HEK293 (cell line): ENCODE results near the gene ADD1.
A peak's percentile ranks its signal among the peaks of the same experiment; 100 is the strongest.

Experiments
- CTCF ChIA-PET: fragments of 350-600 bp; formaldehyde crosslinking; extraction: SDS; loops from one replicate; lab custom pipeline; 2021; ENCODE audit warnings: antibody characterized with exemption; lab: Yijun Ruan, JAX
- POLR2A ChIA-PET: fragments of 300-600 bp; formaldehyde crosslinking; extraction: SDS; loops from one replicate; lab custom pipeline; 2020; ENCODE audit warnings: antibody characterized with exemption, inconsistent platforms; lab: Yijun Ruan, JAX
- H3K27ac ChIP-seq: fragments of 200-500 bp; sonication (Bioruptor generic); 2 replicates; pipeline ENCODE4 v1.5.1; 2014; ENCODE audit warnings: low read depth, low read length, control low read depth, inconsistent platforms; ENCODE audit errors: extremely low read depth
- H3K36me3 ChIP-seq, 2 experiments: fragments of 200-500 bp in 1 of 2; sonication (Bioruptor generic) in 1 of 2; 1 replicate in 1 of 2; 2 replicates in 1 of 2; pipeline ENCODE4 v1.5.1; 2014 to 2017; ENCODE audit warnings: inconsistent platforms in 2 of 2, low read length in 2 of 2; ENCODE audit not compliant: control insufficient read depth in 2 of 2, insufficient read depth in 1 of 2
- H3K4me1 ChIP-seq: fragments of 200-500 bp; sonication (Bioruptor generic); 2 replicates; pipeline ENCODE4 v1.5.1; 2014; ENCODE audit warnings: mild to moderate bottlenecking, low read length, inconsistent platforms; ENCODE audit not compliant: control insufficient read depth, insufficient read depth
- H3K4me3 ChIP-seq: 2 replicates; pipeline ENCODE4 v1.5.1; 2011; ENCODE audit warnings: low read depth, mild to moderate bottlenecking, control low read depth, low read length, moderate library complexity
- H3K9me3 ChIP-seq: fragments of 200-500 bp; sonication (Bioruptor generic); 2 replicates; pipeline ENCODE4 v1.5.1; 2014; ENCODE audit warnings: low read depth, low read length, inconsistent platforms; ENCODE audit not compliant: control insufficient read depth, insufficient read depth
- SP2 ChIP-seq: fragments of 450-650 bp; formaldehyde crosslinking; IDR thresholded peaks from 2 replicates; pipeline ENCODE4 v1.5.1; 2016; ENCODE audit warnings: missing biosample characterization, missing genetic modification characterization
- ZBTB8A ChIP-seq: fragments of 450-650 bp; formaldehyde crosslinking; IDR thresholded peaks from 2 replicates; pipeline ENCODE4 v1.5.1; 2016; ENCODE audit warnings: missing biosample characterization, missing genetic modification characterization
- ZNF10 ChIP-seq: fragments of 450-650 bp; formaldehyde crosslinking; IDR thresholded peaks from 2 replicates; pipeline ENCODE4 v1.5.1; 2017; ENCODE audit warnings: missing biosample characterization, missing genetic modification characterization
- ZNF175 ChIP-seq: fragments of 450-650 bp; formaldehyde crosslinking; IDR thresholded peaks from 2 replicates; pipeline ENCODE4 v1.5.1; 2016; ENCODE audit warnings: missing biosample characterization, missing genetic modification characterization
- ZNF184 ChIP-seq: fragments of 450-650 bp; IDR thresholded peaks from 2 replicates; pipeline ENCODE4 v1.5.1; 2018; ENCODE audit warnings: missing biosample characterization, mild to moderate bottlenecking, missing genetic modification characterization
- ZNF211 ChIP-seq: fragments of 450-650 bp; formaldehyde crosslinking; IDR thresholded peaks from 2 replicates; pipeline ENCODE4 v1.5.1; 2016; ENCODE audit warnings: low read depth, missing biosample characterization, missing genetic modification characterization
- ZNF324 ChIP-seq: fragments of 450-650 bp; formaldehyde crosslinking; IDR thresholded peaks from 2 replicates; pipeline ENCODE4 v1.5.1; 2016; ENCODE audit warnings: missing biosample characterization, missing genetic modification characterization
- ZNF354C ChIP-seq: fragments of 450-650 bp; formaldehyde crosslinking; IDR thresholded peaks from 2 replicates; pipeline ENCODE4 v1.5.1; 2016; ENCODE audit warnings: missing biosample characterization, missing genetic modification characterization, low read depth, borderline replicate concordance
- ZNF366 ChIP-seq: fragments of 450-650 bp; formaldehyde crosslinking; conservative IDR thresholded peaks from 2 replicates; pipeline ENCODE4 v1.5.1; 2016; ENCODE audit warnings: missing biosample characterization, missing genetic modification characterization
- ZNF530 ChIP-seq: fragments of 450-650 bp; formaldehyde crosslinking; IDR thresholded peaks from 2 replicates; pipeline ENCODE4 v1.5.1; 2016; ENCODE audit warnings: low read depth, missing biosample characterization, missing genetic modification characterization
- ZNF549 ChIP-seq: fragments of 450-650 bp; IDR thresholded peaks from 2 replicates; pipeline ENCODE4 v1.5.1; 2018; ENCODE audit warnings: missing biosample characterization, missing genetic modification characterization, mild to moderate bottlenecking, inconsistent platforms, moderate library complexity
- ZNF596 ChIP-seq: fragments of 450-650 bp; IDR thresholded peaks from 2 replicates; pipeline ENCODE4 v1.5.0; 2018; ENCODE audit warnings: missing biosample characterization, mild to moderate bottlenecking, missing genetic modification characterization, moderate library complexity
- ZNF660 ChIP-seq: fragments of 450-650 bp; IDR thresholded peaks from 2 replicates; pipeline ENCODE4 v1.5.1; 2018; ENCODE audit warnings: missing biosample characterization, mild to moderate bottlenecking, missing genetic modification characterization
- ZNF677 ChIP-seq: fragments of 450-650 bp; IDR thresholded peaks from 2 replicates; pipeline ENCODE4 v1.5.0; 2018; ENCODE audit warnings: missing biosample characterization, mild to moderate bottlenecking, missing genetic modification characterization, moderate library complexity
- ZNF747 ChIP-seq: fragments of 450-650 bp; formaldehyde crosslinking; IDR thresholded peaks from 2 replicates; pipeline ENCODE4 v1.5.1; 2016; ENCODE audit warnings: missing biosample characterization, missing genetic modification characterization
- ZNF791 ChIP-seq: fragments of 450-650 bp; formaldehyde crosslinking; IDR thresholded peaks from 2 replicates; pipeline ENCODE4 v1.5.1; 2016; ENCODE audit warnings: missing biosample characterization, missing genetic modification characterization
- ZXDB ChIP-seq: fragments of 450-650 bp; formaldehyde crosslinking; IDR thresholded peaks from 2 replicates; pipeline ENCODE4 v1.5.1; 2016; ENCODE audit warnings: missing biosample characterization, missing genetic modification characterization
- TF ChIP-seq, protein P1 (sequence below): fragments of 450-650 bp; formaldehyde crosslinking; IDR thresholded peaks from 2 replicates; pipeline ENCODE4 v1.5.1; 2016; ENCODE audit warnings: missing biosample characterization, missing genetic modification characterization
- TF ChIP-seq, protein P2 (sequence below): fragments of 450-650 bp; formaldehyde crosslinking; IDR thresholded peaks from 2 replicates; pipeline ENCODE4 v1.5.1; 2016; ENCODE audit warnings: missing biosample characterization, missing genetic modification characterization, borderline replicate concordance
- TF ChIP-seq, protein P3 (sequence below): fragments of 450-650 bp; formaldehyde crosslinking; optimal IDR thresholded peaks from 2 replicates; pipeline ENCODE3; 2016; ENCODE audit warnings: missing biosample characterization, mild to moderate bottlenecking, missing genetic modification characterization
- TF ChIP-seq, protein P4 (sequence below): IDR thresholded peaks from 2 replicates; pipeline ENCODE4 v1.6.1; 2011; ENCODE audit warnings: mild to moderate bottlenecking, low read depth, low read length, borderline replicate concordance
- TF ChIP-seq, protein P5 (sequence below): fragments of 450-650 bp; formaldehyde crosslinking; IDR thresholded peaks from 2 replicates; pipeline ENCODE4 v1.5.1; 2016; ENCODE audit warnings: missing biosample characterization, missing genetic modification characterization
- TF ChIP-seq, protein P6 (sequence below): fragments of 450-650 bp; formaldehyde crosslinking; IDR thresholded peaks from 2 replicates; pipeline ENCODE4 v1.5.0; 2017; ENCODE audit warnings: missing biosample characterization, missing genetic modification characterization, borderline replicate concordance

The ADD1 gene, protein sequence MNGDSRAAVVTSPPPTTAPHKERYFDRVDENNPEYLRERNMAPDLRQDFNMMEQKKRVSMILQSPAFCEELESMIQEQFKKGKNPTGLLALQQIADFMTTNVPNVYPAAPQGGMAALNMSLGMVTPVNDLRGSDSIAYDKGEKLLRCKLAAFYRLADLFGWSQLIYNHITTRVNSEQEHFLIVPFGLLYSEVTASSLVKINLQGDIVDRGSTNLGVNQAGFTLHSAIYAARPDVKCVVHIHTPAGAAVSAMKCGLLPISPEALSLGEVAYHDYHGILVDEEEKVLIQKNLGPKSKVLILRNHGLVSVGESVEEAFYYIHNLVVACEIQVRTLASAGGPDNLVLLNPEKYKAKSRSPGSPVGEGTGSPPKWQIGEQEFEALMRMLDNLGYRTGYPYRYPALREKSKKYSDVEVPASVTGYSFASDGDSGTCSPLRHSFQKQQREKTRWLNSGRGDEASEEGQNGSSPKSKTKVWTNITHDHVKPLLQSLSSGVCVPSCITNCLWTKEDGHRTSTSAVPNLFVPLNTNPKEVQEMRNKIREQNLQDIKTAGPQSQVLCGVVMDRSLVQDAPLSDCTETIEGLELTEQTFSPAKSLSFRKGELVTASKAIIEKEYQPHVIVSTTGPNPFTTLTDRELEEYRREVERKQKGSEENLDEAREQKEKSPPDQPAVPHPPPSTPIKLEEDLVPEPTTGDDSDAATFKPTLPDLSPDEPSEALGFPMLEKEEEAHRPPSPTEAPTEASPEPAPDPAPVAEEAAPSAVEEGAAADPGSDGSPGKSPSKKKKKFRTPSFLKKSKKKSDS

DNA sequence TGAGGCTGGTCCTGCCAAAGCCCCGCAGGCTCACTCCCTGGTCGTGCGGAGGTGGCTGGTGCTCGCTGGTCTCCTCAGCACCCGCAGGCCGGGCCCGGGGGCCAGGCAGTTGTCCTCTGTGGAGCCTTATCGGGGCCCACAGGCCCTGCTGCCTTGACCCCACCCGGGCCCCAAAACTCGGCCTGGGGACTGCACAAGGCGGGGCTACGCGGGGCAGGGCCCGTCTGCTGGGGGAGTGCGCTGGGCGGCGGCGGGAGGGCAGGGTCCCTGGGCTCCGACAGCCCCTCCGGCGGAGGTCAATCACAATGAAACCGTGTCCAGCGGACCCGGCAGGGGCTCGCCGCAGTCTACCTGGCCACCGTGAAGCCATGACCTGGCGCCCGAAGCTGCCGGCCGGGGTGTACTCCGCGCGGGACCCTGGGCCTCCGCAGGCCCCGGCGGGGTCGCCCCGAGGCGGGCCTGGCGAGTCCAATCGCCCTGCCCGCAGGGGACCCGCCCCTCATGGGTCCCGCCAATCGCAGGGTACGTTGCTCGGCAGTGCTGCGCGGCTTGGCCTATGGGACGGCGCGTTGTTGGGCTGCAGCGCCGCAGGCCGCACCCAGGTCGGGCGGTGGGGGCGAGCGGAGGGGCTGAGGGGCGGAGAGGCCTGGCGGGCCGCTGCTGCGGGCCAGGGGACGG is at the start of gene ADD1:
ADD1 (plus strand) TSS at position 582 of the 678 bp plus-strand sequence. CDS start 32,072 bp downstream, outside the sequence.
- POLR2A ChIA-PET: no interaction called here
- Histone ChIP-seq H3K27ac (peak within 1 kb of the TSS; percentile 86), H3K9me3 (no peaks in the 10 kb centered on the region), H3K4me1 (no peaks in the 10 kb centered on the region), H3K36me3 (no peaks in the 10 kb centered on the region), H3K4me3 (peak within 1 kb of the TSS; percentile 83)
- CTCF ChIA-PET: no interaction called here
- TF ChIP-seq ZNF366: no peak
- no peak for TF ChIP-seq ZNF791 (tag by site-specific recombination)
- no peak for TF ChIP-seq ZNF596 (tag by site-specific recombination)
- TF ChIP-seq ZBTB8A (tag by site-specific recombination): peak; percentile 88
- TF ChIP-seq, protein P1, sequence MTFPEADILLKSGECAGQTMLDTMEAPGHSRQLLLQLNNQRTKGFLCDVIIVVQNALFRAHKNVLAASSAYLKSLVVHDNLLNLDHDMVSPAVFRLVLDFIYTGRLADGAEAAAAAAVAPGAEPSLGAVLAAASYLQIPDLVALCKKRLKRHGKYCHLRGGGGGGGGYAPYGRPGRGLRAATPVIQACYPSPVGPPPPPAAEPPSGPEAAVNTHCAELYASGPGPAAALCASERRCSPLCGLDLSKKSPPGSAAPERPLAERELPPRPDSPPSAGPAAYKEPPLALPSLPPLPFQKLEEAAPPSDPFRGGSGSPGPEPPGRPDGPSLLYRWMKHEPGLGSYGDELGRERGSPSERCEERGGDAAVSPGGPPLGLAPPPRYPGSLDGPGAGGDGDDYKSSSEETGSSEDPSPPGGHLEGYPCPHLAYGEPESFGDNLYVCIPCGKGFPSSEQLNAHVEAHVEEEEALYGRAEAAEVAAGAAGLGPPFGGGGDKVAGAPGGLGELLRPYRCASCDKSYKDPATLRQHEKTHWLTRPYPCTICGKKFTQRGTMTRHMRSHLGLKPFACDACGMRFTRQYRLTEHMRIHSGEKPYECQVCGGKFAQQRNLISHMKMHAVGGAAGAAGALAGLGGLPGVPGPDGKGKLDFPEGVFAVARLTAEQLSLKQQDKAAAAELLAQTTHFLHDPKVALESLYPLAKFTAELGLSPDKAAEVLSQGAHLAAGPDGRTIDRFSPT (tag by site-specific recombination): no peak
- no peak for TF ChIP-seq ZNF324 (tag by site-specific recombination)
- TF ChIP-seq ZNF354C (tag by site-specific recombination): no peak
- TF ChIP-seq ZNF549 (tag by site-specific recombination): no peak
- TF ChIP-seq, protein P2, sequence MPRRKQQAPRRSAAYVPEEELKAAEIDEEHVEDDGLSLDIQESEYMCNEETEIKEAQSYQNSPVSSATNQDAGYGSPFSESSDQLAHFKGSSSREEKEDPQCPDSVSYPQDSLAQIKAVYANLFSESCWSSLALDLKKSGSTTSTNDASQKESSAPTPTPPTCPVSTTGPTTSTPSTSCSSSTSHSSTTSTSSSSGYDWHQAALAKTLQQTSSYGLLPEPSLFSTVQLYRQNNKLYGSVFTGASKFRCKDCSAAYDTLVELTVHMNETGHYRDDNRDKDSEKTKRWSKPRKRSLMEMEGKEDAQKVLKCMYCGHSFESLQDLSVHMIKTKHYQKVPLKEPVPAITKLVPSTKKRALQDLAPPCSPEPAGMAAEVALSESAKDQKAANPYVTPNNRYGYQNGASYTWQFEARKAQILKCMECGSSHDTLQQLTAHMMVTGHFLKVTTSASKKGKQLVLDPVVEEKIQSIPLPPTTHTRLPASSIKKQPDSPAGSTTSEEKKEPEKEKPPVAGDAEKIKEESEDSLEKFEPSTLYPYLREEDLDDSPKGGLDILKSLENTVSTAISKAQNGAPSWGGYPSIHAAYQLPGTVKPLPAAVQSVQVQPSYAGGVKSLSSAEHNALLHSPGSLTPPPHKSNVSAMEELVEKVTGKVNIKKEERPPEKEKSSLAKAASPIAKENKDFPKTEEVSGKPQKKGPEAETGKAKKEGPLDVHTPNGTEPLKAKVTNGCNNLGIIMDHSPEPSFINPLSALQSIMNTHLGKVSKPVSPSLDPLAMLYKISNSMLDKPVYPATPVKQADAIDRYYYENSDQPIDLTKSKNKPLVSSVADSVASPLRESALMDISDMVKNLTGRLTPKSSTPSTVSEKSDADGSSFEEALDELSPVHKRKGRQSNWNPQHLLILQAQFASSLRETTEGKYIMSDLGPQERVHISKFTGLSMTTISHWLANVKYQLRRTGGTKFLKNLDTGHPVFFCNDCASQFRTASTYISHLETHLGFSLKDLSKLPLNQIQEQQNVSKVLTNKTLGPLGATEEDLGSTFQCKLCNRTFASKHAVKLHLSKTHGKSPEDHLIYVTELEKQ (tag by site-specific recombination): no peak; the same call in 1 of the 2 replicates
- TF ChIP-seq, protein P3, sequence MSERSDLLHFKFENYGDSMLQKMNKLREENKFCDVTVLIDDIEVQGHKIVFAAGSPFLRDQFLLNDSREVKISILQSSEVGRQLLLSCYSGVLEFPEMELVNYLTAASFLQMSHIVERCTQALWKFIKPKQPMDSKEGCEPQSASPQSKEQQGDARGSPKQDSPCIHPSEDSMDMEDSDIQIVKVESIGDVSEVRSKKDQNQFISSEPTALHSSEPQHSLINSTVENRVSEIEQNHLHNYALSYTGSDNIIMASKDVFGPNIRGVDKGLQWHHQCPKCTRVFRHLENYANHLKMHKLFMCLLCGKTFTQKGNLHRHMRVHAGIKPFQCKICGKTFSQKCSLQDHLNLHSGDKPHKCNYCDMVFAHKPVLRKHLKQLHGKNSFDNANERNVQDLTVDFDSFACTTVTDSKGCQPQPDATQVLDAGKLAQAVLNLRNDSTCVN (tag by site-specific recombination): peak; percentile 69
- peak; percentile 78 for TF ChIP-seq SP2
- TF ChIP-seq ZNF660 (tag by site-specific recombination): no peak
- TF ChIP-seq, protein P4, sequence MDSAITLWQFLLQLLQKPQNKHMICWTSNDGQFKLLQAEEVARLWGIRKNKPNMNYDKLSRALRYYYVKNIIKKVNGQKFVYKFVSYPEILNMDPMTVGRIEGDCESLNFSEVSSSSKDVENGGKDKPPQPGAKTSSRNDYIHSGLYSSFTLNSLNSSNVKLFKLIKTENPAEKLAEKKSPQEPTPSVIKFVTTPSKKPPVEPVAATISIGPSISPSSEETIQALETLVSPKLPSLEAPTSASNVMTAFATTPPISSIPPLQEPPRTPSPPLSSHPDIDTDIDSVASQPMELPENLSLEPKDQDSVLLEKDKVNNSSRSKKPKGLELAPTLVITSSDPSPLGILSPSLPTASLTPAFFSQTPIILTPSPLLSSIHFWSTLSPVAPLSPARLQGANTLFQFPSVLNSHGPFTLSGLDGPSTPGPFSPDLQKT: no peak
- TF ChIP-seq ZNF10 (tag by site-specific recombination): no peak
- no peak for TF ChIP-seq ZNF211
- TF ChIP-seq ZNF530 (tag by site-specific recombination): no peak
- no peak for TF ChIP-seq ZNF175 (tag by site-specific recombination)
- TF ChIP-seq ZNF677: no peak
- TF ChIP-seq, protein P5, sequence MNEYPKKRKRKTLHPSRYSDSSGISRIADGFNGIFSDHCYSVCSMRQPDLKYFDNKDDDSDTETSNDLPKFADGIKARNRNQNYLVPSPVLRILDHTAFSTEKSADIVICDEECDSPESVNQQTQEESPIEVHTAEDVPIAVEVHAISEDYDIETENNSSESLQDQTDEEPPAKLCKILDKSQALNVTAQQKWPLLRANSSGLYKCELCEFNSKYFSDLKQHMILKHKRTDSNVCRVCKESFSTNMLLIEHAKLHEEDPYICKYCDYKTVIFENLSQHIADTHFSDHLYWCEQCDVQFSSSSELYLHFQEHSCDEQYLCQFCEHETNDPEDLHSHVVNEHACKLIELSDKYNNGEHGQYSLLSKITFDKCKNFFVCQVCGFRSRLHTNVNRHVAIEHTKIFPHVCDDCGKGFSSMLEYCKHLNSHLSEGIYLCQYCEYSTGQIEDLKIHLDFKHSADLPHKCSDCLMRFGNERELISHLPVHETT (tag by site-specific recombination): no peak
- no peak for TF ChIP-seq ZNF747 (tag by site-specific recombination)
- TF ChIP-seq, protein P6, sequence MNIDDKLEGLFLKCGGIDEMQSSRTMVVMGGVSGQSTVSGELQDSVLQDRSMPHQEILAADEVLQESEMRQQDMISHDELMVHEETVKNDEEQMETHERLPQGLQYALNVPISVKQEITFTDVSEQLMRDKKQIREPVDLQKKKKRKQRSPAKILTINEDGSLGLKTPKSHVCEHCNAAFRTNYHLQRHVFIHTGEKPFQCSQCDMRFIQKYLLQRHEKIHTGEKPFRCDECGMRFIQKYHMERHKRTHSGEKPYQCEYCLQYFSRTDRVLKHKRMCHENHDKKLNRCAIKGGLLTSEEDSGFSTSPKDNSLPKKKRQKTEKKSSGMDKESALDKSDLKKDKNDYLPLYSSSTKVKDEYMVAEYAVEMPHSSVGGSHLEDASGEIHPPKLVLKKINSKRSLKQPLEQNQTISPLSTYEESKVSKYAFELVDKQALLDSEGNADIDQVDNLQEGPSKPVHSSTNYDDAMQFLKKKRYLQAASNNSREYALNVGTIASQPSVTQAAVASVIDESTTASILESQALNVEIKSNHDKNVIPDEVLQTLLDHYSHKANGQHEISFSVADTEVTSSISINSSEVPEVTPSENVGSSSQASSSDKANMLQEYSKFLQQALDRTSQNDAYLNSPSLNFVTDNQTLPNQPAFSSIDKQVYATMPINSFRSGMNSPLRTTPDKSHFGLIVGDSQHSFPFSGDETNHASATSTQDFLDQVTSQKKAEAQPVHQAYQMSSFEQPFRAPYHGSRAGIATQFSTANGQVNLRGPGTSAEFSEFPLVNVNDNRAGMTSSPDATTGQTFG: no peak
- TF ChIP-seq ZNF184: no peak
- peak; percentile 86 for TF ChIP-seq ZXDB (tag by site-specific recombination)
